Body of pancreas (tissue), 4 donors: ENCODE results near the gene UBE2Q2. TPM values are rescaled to one million over a fixed set of nuclear protein-coding genes. Genes with fewer than 3 reads are reported as not detected.

Experiments
- ATAC-seq: fragments of 150-250 bp; one replicate; pipeline ENCODE4 v1.9.1; 2016
- DNase-seq, 4 donors: peaks; one replicate each; pipeline ENCODE4 v3.0.0-alpha.2; 2019
- H3K27ac ChIP-seq, 4 donors: fragments of 200-600 bp; sonication (generic); 1 replicate in 3 of 4; 2 replicates in 1 of 4; pipeline versions ENCODE4 v1.5.1 to v1.6.1; 2016 to 2019; ENCODE audit warnings: mild to moderate bottlenecking in 1 of 4, mixed read lengths in 1 of 4, moderate library complexity in 1 of 4
- H3K27me3 ChIP-seq, 2 donors: fragments of 200-600 bp; sonication (generic); one replicate each; pipeline ENCODE4 v1.6.0; 2016; ENCODE audit warnings: mild to moderate bottlenecking in 1 of 2
- H3K36me3 ChIP-seq, 2 donors: fragments of 200-600 bp; sonication (generic); replicated peaks in 1 of 2; 2 replicates each; pipeline ENCODE4 v1.5.1; 2016; ENCODE audit warnings: low read depth in 2 of 2; ENCODE audit not compliant: insufficient read depth in 1 of 2
- H3K4me1 ChIP-seq: fragments of 200-600 bp; sonication (generic); one replicate; pipeline ENCODE4 v1.6.0; 2016
- H3K4me3 ChIP-seq, 2 donors: fragments of 200-600 bp; sonication (generic); 1 replicate in 1 of 2; 2 replicates in 1 of 2; pipeline ENCODE4 v1.5.1; 2016 to 2019
- H3K9me3 ChIP-seq, 3 donors: fragments of 200-600 bp; sonication (generic); 1 replicate in 2 of 3; 2 replicates in 1 of 3; pipeline ENCODE4 v1.5.1; 2016
- POLR2A ChIP-seq, 3 donors: fragments of 450-650 bp; IDR thresholded peaks; one replicate each; pipeline ENCODE4 v1.6.1; 2016; ENCODE audit warnings: antibody characterized with exemption in 3 of 3, mild to moderate bottlenecking in 2 of 3
- WGBS, 2 donors: methylation state at CpG; one replicate each; pipeline ENCODE4 v1.1.5; 2017; 5-methylcytosine and 5-hydroxymethylcytosine counted together
- intact Hi-C: fragments of 100-400 bp; cut with DNase I; formaldehyde crosslinking; loops from one replicate; pipeline ENCODE4 v1.15.1; 2023
- total RNA-seq, 2 donors: library from RNA; depleted of rRNA; stranded (reverse); fragments of >200 nt; gene quantifications; one replicate each; pipeline ENCODE4 v1.1.0, GENCODE V29; 2016
- TF ChIP-seq, protein P1 (sequence below), 7 experiments: fragments of 450-650 bp in 4 of 7; fragments of 200-600 bp in 3 of 7; sonication (generic) in 3 of 7; IDR thresholded peaks; one replicate each; pipeline ENCODE4 v1.5.1; 2016 to 2019; ENCODE audit warnings: antibody characterized with exemption in 7 of 7

The UBE2Q2 gene
- total RNA-seq, 2 donors from 2014 or later, result 15.2 to 15.8 TPM

DNA sequence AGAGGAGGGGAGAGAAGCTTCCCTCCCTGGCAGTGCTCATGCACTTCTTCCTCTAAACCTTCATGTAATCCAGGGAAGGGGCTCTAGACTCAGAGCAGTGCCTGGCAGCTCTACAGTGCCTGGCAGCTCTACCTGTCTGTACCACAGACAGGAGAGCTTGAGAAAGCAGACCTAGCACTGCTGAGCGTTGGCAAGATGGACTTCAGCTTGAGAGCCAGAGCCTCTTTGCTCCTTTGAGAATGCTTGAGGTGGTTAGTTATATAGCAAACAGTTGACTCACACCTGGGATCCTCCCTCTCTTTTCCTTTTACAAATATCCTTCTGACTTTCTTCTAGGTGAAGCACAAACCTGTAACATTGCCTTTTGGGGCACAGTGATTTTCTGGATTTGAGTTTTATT, 81.3 kb downstream of the UBE2Q2 start:
- Histone ChIP-seq H3K4me3 (no peak overlapping the region), H3K27ac (no peak overlapping the region), H3K4me1 (peaks cover 10% of the 10 kb centered on the region), H3K27me3 (no peaks in the 10 kb centered on the region), H3K9me3 (no peaks in the 10 kb centered on the region), H3K36me3 (no peaks in the 10 kb centered on the region)
- intact Hi-C loops, result no loop called here
- no peak for ATAC-seq
- 57 to 76% methylated on average over 1 of the region's 1 CpG for WGBS, 2 donors
- DNase-seq, result no peak
- TF ChIP-seq POLR2A (IDR thresholded peaks at IDR 0.05), result no peak
- TF ChIP-seq, protein P1, sequence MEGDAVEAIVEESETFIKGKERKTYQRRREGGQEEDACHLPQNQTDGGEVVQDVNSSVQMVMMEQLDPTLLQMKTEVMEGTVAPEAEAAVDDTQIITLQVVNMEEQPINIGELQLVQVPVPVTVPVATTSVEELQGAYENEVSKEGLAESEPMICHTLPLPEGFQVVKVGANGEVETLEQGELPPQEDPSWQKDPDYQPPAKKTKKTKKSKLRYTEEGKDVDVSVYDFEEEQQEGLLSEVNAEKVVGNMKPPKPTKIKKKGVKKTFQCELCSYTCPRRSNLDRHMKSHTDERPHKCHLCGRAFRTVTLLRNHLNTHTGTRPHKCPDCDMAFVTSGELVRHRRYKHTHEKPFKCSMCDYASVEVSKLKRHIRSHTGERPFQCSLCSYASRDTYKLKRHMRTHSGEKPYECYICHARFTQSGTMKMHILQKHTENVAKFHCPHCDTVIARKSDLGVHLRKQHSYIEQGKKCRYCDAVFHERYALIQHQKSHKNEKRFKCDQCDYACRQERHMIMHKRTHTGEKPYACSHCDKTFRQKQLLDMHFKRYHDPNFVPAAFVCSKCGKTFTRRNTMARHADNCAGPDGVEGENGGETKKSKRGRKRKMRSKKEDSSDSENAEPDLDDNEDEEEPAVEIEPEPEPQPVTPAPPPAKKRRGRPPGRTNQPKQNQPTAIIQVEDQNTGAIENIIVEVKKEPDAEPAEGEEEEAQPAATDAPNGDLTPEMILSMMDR (IDR thresholded peaks at IDR 0.05), result no peak

DNA sequence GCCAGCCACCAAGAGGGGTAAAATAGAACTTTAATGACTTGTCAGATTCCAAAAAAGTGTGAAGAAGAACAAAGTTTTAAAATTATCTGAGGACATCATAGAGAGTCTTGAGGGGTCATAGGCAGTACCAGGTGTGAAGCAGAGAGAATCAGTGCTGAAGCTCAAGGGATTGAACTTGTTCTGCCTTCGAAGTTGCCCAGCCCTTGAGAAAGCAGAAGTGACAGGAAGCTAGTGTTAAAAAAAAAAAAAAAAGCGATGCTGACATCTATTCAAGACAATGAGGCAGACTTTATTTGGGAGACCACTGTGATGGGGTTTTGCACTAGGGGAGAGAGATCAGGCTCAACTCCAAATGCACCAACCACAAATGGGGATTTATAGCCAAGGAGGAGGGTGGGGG, 82.2 kb downstream of the UBE2Q2 start:
- no peaks in the 10 kb centered on the region for H3K27me3 ChIP-seq
- no peaks in the 10 kb centered on the region for H3K9me3 ChIP-seq
- no peak overlapping the region for H3K4me3 ChIP-seq
- H3K27ac ChIP-seq, result no peak overlapping the region
- TF ChIP-seq, protein P1 (IDR thresholded peaks at IDR 0.05), result no peak
- TF ChIP-seq POLR2A (IDR thresholded peaks at IDR 0.05), result no peak
- no peak for DNase-seq
- intact Hi-C loops, result no loop called here
- H3K36me3 ChIP-seq, result no peaks in the 10 kb centered on the region
- ATAC-seq, result no peak
- 68 to 82% methylated on average over 2 of the region's 2 CpGs for WGBS, 2 donors
- H3K4me1 ChIP-seq, result peaks cover 17% of the 10 kb centered on the region

DNA sequence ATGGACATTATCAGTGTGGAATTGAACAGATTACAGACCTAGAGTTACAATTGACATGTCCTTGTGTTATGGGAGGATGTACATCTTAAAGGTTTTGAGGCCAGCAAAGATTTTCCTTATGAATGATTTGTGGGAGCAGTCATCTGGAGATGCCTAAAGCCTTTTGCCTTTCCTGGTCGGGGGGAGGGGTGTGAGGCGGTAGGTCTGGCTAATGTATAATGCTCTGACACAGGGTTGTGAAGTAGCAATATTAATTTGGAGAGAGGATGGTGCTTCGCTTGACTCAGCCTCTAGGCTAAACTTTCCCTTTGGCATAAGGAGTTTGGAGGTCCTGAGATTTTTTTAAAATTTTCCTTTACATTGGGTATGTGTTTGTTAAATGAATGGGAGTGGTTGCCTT, 83.7 kb downstream of the UBE2Q2 start:
- Histone ChIP-seq H3K27ac (no peak overlapping the region), H3K9me3 (no peaks in the 10 kb centered on the region), H3K4me3 (no peak overlapping the region), H3K36me3 (no peaks in the 10 kb centered on the region), H3K4me1 (peaks cover 16% of the 10 kb centered on the region), H3K27me3 (no peaks in the 10 kb centered on the region)
- DNase-seq (no peak), ATAC-seq (no peak)
- no peak for TF ChIP-seq POLR2A (IDR thresholded peaks at IDR 0.05)
- TF ChIP-seq, protein P1 (IDR thresholded peaks at IDR 0.05), result no peak
- intact Hi-C loops, result no loop called here
- WGBS, 2 donors, result 86 to 88% methylated on average over 3 of the region's 3 CpGs

DNA sequence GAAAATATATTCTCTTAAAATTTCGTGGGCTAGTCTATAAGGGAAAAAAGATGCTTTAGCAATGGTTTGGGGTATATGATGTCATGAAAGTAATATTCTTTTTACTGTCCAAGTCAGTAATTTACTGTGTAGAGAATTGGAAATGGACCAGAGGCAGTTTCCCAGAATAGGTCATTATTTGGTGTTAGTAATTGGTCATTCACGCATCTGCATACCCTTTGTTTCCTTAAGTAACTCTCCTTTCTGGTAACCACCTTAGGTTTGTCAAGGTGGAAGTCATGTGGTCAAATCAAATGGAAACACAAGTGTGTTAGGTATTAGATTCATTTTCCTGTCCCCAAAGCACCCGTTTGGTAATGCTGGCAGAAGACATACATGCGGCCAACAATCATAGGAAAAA, 84.4 kb downstream of the UBE2Q2 start:
- no peak overlapping the region for H3K4me3 ChIP-seq
- 81 to 90% methylated on average over 4 of the region's 4 CpGs for WGBS, 2 donors
- no peak overlapping the region for H3K27ac ChIP-seq
- H3K27me3 ChIP-seq, result no peaks in the 10 kb centered on the region
- no peaks in the 10 kb centered on the region for H3K9me3 ChIP-seq
- DNase-seq (no peak), ATAC-seq (no peak)
- H3K36me3 ChIP-seq, result peaks cover 0 to 1% of the 10 kb centered on the region in 2 donors
- no peak for TF ChIP-seq POLR2A (IDR thresholded peaks at IDR 0.05)
- TF ChIP-seq, protein P1 (IDR thresholded peaks at IDR 0.05), result no peak
- intact Hi-C loops, result no loop called here
- peaks cover 9% of the 10 kb centered on the region for H3K4me1 ChIP-seq
